Measurements from ENCODE around the gene PPM1L.

DNA sequence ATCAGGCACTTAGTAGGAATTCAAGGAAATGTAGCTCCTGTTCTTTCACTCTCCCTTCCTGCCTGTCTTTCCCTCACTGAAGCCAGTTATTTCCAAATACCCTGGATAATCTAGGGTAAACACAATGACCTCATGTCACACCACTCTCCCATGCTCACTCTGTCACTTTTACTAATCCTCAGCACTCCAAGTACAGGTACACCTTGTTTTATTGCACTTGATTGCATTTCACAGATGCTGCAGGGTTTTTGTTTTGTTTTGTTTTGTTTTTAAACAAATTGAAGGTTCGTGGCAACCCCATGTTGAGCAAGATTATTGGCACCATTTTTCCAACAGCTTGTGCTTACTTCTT, 40.8 kb downstream of the PPM1L start:
- no peak for TF ChIP-seq POLR2A (IDR thresholded peaks at IDR 0.05)
- TF ChIP-seq, protein P1, sequence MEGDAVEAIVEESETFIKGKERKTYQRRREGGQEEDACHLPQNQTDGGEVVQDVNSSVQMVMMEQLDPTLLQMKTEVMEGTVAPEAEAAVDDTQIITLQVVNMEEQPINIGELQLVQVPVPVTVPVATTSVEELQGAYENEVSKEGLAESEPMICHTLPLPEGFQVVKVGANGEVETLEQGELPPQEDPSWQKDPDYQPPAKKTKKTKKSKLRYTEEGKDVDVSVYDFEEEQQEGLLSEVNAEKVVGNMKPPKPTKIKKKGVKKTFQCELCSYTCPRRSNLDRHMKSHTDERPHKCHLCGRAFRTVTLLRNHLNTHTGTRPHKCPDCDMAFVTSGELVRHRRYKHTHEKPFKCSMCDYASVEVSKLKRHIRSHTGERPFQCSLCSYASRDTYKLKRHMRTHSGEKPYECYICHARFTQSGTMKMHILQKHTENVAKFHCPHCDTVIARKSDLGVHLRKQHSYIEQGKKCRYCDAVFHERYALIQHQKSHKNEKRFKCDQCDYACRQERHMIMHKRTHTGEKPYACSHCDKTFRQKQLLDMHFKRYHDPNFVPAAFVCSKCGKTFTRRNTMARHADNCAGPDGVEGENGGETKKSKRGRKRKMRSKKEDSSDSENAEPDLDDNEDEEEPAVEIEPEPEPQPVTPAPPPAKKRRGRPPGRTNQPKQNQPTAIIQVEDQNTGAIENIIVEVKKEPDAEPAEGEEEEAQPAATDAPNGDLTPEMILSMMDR (IDR thresholded peaks at IDR 0.05), result no peak
